DOHH2 (cell line): ENCODE results near the gene SCN2B.
A peak's percentile ranks its signal among the peaks of the same experiment; 100 is the strongest.

ENCODE experiments used
- H3F3A ChIP-seq: fragments of 200-600 bp; sonication (generic), shearing (Covaris generic); 2 replicates; pipeline ENCODE4 v1.6.0; 2016; ENCODE audit warnings: antibody characterized with exemption, mild to moderate bottlenecking; ENCODE audit not compliant: control insufficient read depth, insufficient read depth
- H3K27ac ChIP-seq: fragments of 200-600 bp; sonication (generic); 2 replicates; pipeline ENCODE4 v1.5.1; 2014; ENCODE audit warnings: low read depth, mild to moderate bottlenecking, low read length, moderate library complexity
- H3K27me3 ChIP-seq: fragments of 200-600 bp; sonication (generic); 2 replicates; pipeline ENCODE4 v1.6.1; 2014; ENCODE audit warnings: mild to moderate bottlenecking, low read length, mixed read lengths; ENCODE audit not compliant: control insufficient read depth
- H3K36me3 ChIP-seq: fragments of 200-600 bp; sonication (generic); 2 replicates; pipeline ENCODE4 v1.6.1; 2014; ENCODE audit warnings: mild to moderate bottlenecking, low read length, moderate library complexity, mixed read lengths; ENCODE audit not compliant: control insufficient read depth
- H3K4me1 ChIP-seq: fragments of 200-600 bp; sonication (generic); 2 replicates; pipeline ENCODE4 v1.6.1; 2014; ENCODE audit warnings: mild to moderate bottlenecking, low read length, mixed read lengths; ENCODE audit not compliant: control insufficient read depth
- H3K4me2 ChIP-seq: fragments of 200-600 bp; sonication (generic); 2 replicates; pipeline ENCODE4 v1.6.0; 2014; ENCODE audit warnings: mild to moderate bottlenecking, low read length, moderate library complexity
- H3K4me3 ChIP-seq: fragments of 200-600 bp; sonication (generic); 2 replicates; pipeline ENCODE4 v1.5.1; 2014; ENCODE audit warnings: mild to moderate bottlenecking, low read length, mixed read lengths
- H3K79me2 ChIP-seq: fragments of 200-600 bp; sonication (generic); 2 replicates; pipeline ENCODE4 v1.6.1; 2014; ENCODE audit warnings: mild to moderate bottlenecking, low read length, mixed read lengths; ENCODE audit not compliant: control insufficient read depth
- H3K9me2 ChIP-seq: fragments of 200-600 bp; sonication (generic); replicated peaks from 2 replicates; pipeline ENCODE4 v1.6.1; 2014; ENCODE audit warnings: mild to moderate bottlenecking, low read length, mixed read lengths; ENCODE audit not compliant: control insufficient read depth
- H3K9me3 ChIP-seq: fragments of 200-600 bp; sonication (generic); 2 replicates; pipeline ENCODE4 v1.6.1; 2014; ENCODE audit warnings: antibody characterized with exemption, low read length, mixed read lengths; ENCODE audit not compliant: control insufficient read depth, insufficient read depth
- H4K20me1 ChIP-seq: fragments of 200-600 bp; sonication (generic); 2 replicates; pipeline ENCODE4 v1.6.0; 2014; ENCODE audit warnings: low read depth, mild to moderate bottlenecking, antibody characterized with exemption, low read length, moderate library complexity; ENCODE audit not compliant: control insufficient read depth, insufficient read depth
- EZH2phosphoT487 ChIP-seq: fragments of 200-600 bp; sonication (generic); IDR thresholded peaks from 2 replicates; pipeline ENCODE4 v1.6.1; 2017; ENCODE audit warnings: borderline replicate concordance, mild to moderate bottlenecking, antibody characterized with exemption, low read length, moderate library complexity, mixed read lengths
- TF ChIP-seq, protein P1 (sequence below): fragments of 200-600 bp; sonication (generic); IDR thresholded peaks from one replicate; pipeline ENCODE4 v1.5.1; 2014; ENCODE audit warnings: antibody characterized with exemption, mild to moderate bottlenecking, low read depth, low read length; ENCODE audit not compliant: poor library complexity, severe bottlenecking

Gene SCN2B

DNA sequence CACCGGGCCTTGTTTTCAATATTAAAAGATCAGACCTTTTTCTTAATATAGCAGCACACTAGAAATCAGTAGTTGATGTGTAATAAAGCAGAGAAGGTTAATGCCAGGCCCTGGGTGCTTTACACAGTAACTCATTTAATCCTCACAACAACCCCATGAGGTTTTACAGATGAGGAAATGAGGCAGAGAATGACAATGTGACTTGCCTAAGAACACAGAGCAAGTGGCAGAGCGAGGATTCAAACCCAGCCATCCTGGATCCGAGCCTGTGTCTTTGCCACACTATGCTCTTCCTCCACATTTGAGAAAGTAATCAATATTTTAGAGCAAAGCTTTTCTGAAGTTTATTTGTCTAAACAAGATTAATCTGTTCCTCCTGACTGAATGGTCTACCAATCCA, 41.1 kb upstream of the SCN2B start:
- no peak for TF ChIP-seq EZH2phosphoT487
- TF ChIP-seq, protein P1, sequence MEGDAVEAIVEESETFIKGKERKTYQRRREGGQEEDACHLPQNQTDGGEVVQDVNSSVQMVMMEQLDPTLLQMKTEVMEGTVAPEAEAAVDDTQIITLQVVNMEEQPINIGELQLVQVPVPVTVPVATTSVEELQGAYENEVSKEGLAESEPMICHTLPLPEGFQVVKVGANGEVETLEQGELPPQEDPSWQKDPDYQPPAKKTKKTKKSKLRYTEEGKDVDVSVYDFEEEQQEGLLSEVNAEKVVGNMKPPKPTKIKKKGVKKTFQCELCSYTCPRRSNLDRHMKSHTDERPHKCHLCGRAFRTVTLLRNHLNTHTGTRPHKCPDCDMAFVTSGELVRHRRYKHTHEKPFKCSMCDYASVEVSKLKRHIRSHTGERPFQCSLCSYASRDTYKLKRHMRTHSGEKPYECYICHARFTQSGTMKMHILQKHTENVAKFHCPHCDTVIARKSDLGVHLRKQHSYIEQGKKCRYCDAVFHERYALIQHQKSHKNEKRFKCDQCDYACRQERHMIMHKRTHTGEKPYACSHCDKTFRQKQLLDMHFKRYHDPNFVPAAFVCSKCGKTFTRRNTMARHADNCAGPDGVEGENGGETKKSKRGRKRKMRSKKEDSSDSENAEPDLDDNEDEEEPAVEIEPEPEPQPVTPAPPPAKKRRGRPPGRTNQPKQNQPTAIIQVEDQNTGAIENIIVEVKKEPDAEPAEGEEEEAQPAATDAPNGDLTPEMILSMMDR = no peak
- Histone ChIP-seq H3K27me3 (no peaks in the 10 kb centered on the region), H3K36me3 (no peaks in the 10 kb centered on the region), H3K9me2 (no peaks in the 10 kb centered on the region), H3K4me1 (peaks cover 48% of the 10 kb centered on the region), H3K27ac (no peak overlapping the region), H3K79me2 (no peaks in the 10 kb centered on the region), H3K4me3 (no peak overlapping the region), H4K20me1 (no peaks in the 10 kb centered on the region), H3K9me3 (no peaks in the 10 kb centered on the region), H3F3A (0 out of 2 replicates have a peak, but pooled peaks cover 2% of the 10 kb centered on the region), H3K4me2 (no peak overlapping the region)

DNA sequence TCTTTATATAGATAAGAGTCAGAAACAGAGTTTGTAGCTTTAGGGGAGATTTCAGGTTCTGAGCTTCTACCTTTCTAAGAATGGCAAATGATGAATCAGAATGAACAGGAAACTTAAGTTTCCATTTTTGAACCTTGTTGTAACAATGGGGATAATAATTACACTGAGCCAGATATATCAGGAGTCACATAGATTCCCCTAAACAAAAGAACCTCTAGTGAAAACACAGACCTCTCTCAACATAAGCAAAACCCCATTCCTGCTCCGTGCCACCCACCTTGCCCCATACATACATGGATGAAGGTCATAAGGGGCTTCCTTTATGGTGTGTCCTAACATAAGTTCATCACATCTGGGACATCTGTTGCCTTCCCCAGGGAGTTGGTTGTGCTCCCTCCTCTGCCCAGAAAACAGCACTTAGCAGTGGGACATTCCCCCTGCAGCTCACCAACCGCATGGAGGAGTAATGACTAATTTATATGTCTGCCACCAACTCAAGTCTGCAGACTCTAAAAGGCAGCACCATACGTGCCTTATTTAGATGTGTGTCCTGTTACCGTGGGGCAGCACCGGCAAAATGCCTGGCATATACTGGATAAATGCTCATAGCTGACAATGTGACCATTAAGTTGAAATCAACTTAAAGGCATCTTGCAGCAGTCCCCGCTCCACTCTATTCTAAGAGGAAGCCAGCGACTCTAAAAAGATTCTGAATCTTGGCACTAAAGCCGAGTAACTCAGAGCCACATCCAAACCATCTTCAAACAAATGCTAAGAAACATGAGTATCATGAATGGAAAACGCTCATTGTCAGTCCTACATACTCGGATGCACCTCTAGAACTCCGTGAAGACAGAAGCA, 40.4 kb upstream of the SCN2B start:
- Histone ChIP-seq H3K4me3 (no peak overlapping the region), H3F3A (0 out of 2 replicates have a peak, but pooled peaks cover 2% of the 10 kb centered on the region), H3K36me3 (no peaks in the 10 kb centered on the region), H3K27ac (no peak overlapping the region), H3K27me3 (no peaks in the 10 kb centered on the region), H3K4me1 (peaks cover 53% of the 10 kb centered on the region), H3K4me2 (peak overlapping the region; percentile 29), H3K9me3 (no peaks in the 10 kb centered on the region), H3K9me2 (no peaks in the 10 kb centered on the region), H3K79me2 (no peaks in the 10 kb centered on the region), H4K20me1 (no peaks in the 10 kb centered on the region)
- TF ChIP-seq, protein P1 = no peak
- TF ChIP-seq EZH2phosphoT487 = no peak

DNA sequence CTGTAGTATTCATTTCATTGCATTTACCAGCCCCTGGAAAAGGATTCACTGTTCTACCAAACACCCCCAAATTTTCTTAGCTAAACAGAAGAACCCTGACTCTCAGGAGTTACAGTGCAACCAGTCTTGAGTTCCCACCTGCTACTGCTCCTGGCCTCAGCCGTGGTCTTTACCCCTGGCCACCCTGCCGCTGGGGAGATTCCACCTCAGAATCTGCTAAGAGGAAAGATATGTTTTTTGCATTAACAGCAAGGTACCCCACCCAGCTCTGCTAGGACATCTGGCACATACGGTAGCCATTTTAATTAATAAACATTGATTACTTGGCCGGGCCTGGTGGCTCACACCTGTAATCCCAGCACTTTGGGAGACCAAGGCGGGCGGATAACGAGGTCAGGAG, 39.3 kb upstream of the SCN2B start:
- 0 out of 2 replicates have a peak, but pooled peaks cover 2% of the 10 kb centered on the region for H3F3A ChIP-seq
- H3K79me2 ChIP-seq = no peaks in the 10 kb centered on the region
- H3K27me3 ChIP-seq = no peaks in the 10 kb centered on the region
- H3K27ac ChIP-seq = peak overlapping the region; percentile 6; the same call in 1 of the 2 replicates
- TF ChIP-seq EZH2phosphoT487 = no peak
- TF ChIP-seq, protein P1 = no peak
- peaks cover 53% of the 10 kb centered on the region for H3K4me1 ChIP-seq
- H3K9me3 ChIP-seq = no peaks in the 10 kb centered on the region
- no peaks in the 10 kb centered on the region for H3K9me2 ChIP-seq
- H3K4me3 ChIP-seq = no peak overlapping the region; the same call in 1 of the 2 replicates
- peak overlapping the region; percentile 65 for H3K4me2 ChIP-seq
- no peaks in the 10 kb centered on the region for H4K20me1 ChIP-seq
- no peaks in the 10 kb centered on the region for H3K36me3 ChIP-seq
